ENCODE data around the gene RGS13. TPM values are rescaled to one million over a fixed set of nuclear protein-coding genes. Genes with fewer than 3 reads are reported as not detected.

Gene RGS13
- total RNA-seq, 3 donors from 2014 or later = 0.29 to 3.2 (median 0.33) TPM

- H3K4me3 ChIP-seq = no peak overlapping the region
- no peak overlapping the region for H3K27ac ChIP-seq
- TF ChIP-seq CTCF (IDR thresholded peaks at IDR 0.05) = no peak
- TF ChIP-seq POLR2A (IDR thresholded peaks at IDR 0.05) = no peak
- TF ChIP-seq POLR2AphosphoS5 (IDR thresholded peaks at IDR 0.05) = no peak
- H3K4me1 ChIP-seq = peaks cover 0 to 3% of the 10 kb centered on the region in 2 donors
- DNase-seq (ENCODE audit: low spot score in 2 of 2) = no peak
- no peaks in the 10 kb centered on the region for H3K36me3 ChIP-seq
- no peaks in the 10 kb centered on the region for H3K27me3 ChIP-seq
- intact Hi-C loops (cut with DNase I; ENCODE audit: low total_unique reads) = no loop called here
- H3K9me3 ChIP-seq = no peaks in the 10 kb centered on the region
These were observed 71.0 kb downstream of the RGS13 start for GRCh38 chr1:192706936-192707335.

- H3K4me1 ChIP-seq = no peaks in the 10 kb centered on the region
- H3K4me3 ChIP-seq = no peak overlapping the region
- intact Hi-C loops (cut with DNase I; ENCODE audit: low total_unique reads) = no loop called here
- H3K9me3 ChIP-seq = no peaks in the 10 kb centered on the region
- H3K27me3 ChIP-seq = no peaks in the 10 kb centered on the region
- no peaks in the 10 kb centered on the region for H3K36me3 ChIP-seq
- TF ChIP-seq POLR2A (IDR thresholded peaks at IDR 0.05) (no peak), POLR2AphosphoS5 (IDR thresholded peaks at IDR 0.05) (no peak), CTCF (IDR thresholded peaks at IDR 0.05) (no peak)
- DNase-seq (ENCODE audit: low spot score in 2 of 2) = no peak
- no peak overlapping the region for H3K27ac ChIP-seq
These were observed 72.1 kb downstream of the RGS13 start for GRCh38 chr1:192707978-192708547.

- Histone ChIP-seq H3K4me3 (no peak overlapping the region), H3K36me3 (no peaks in the 10 kb centered on the region), H3K4me1 (no peaks in the 10 kb centered on the region), H3K27me3 (no peaks in the 10 kb centered on the region), H3K27ac (no peak overlapping the region), H3K9me3 (no peaks in the 10 kb centered on the region)
- intact Hi-C loops (cut with DNase I; ENCODE audit: low total_unique reads) = no loop called here
- TF ChIP-seq POLR2AphosphoS5 (IDR thresholded peaks at IDR 0.05) (no peak), CTCF (IDR thresholded peaks at IDR 0.05) (no peak), POLR2A (IDR thresholded peaks at IDR 0.05) (no peak)
- DNase-seq (ENCODE audit: low spot score in 2 of 2) = no peak
These were observed 73.6 kb downstream of the RGS13 start for GRCh38 chr1:192709544-192709943.

Other genes starting within 250 kb of the RGS13 start
- 100 to 1,000 TPM in 2 of 3 donors, 10 to 100 TPM in 1; 13.6 to 210 (median 189) TPM for gene RGS1, start 60.4 kb upstream of the RGS13 start, total RNA-seq
- gene RGS2, start 172.9 kb downstream of the RGS13 start, total RNA-seq = 100 to 1,000 TPM in 1 of 3 donors, 10 to 100 TPM in 2; 45.9 to 753 (median 49.0) TPM